Esophagus squamous epithelium (tissue), 5 donors: Measurements from ENCODE around the gene PNLIPRP1. TPM values are rescaled to one million over a fixed set of nuclear protein-coding genes. Genes with fewer than 3 reads are reported as not detected.

ENCODE experiments used
- DNase-seq: peaks from one replicate; lab custom pipeline; 2025; lab: John Stamatoyannopoulos, UW
- H3K27ac ChIP-seq, 4 donors: fragments of 200-600 bp; sonication (generic); one replicate each; pipeline ENCODE4 v1.5.1; 2016 to 2019; ENCODE audit warnings: mild to moderate bottlenecking in 1 of 4
- H3K27me3 ChIP-seq, 4 donors: fragments of 200-600 bp; sonication (generic); 1 replicate in 3 of 4; 2 replicates in 1 of 4; pipeline versions ENCODE4 v1.5.1 to v1.6.0; 2017 to 2021; ENCODE audit warnings: antibody characterized with exemption in 1 of 4
- H3K36me3 ChIP-seq, 3 donors: fragments of 200-600 bp; sonication (generic); one replicate each; pipeline ENCODE4 v1.5.1; 2016 to 2019
- H3K4me1 ChIP-seq, 3 donors: fragments of 200-600 bp; sonication (generic); one replicate each; pipeline ENCODE4 v1.5.1; 2017 to 2019
- H3K4me3 ChIP-seq, 4 donors: fragments of 200-600 bp; sonication (generic); 1 replicate in 3 of 4; 2 replicates in 1 of 4; pipeline ENCODE4 v1.5.1; 2016 to 2019; ENCODE audit warnings: mild to moderate bottlenecking in 2 of 4, moderate library complexity in 1 of 4
- H3K9me3 ChIP-seq, 3 donors: fragments of 200-600 bp; sonication (generic); one replicate each; pipeline ENCODE4 v1.5.1; 2016 to 2019
- POLR2A ChIP-seq, 4 donors: fragments of 450-650 bp; IDR thresholded peaks; one replicate each; pipeline ENCODE4 v1.6.1; 2017; ENCODE audit warnings: antibody characterized with exemption in 4 of 4, mild to moderate bottlenecking in 4 of 4, moderate library complexity in 3 of 4
- WGBS, 2 donors: methylation state at CpG; one replicate each; pipeline ENCODE4 v1.1.5; 2018; 5-methylcytosine and 5-hydroxymethylcytosine counted together
- intact Hi-C: fragments of 100-400 bp; cut with DNase I; formaldehyde crosslinking; loops from one replicate; pipeline ENCODE4 v1.15.0; 2022
- total RNA-seq, 4 donors: library from RNA; depleted of rRNA; stranded (reverse); fragments of >200 nt; gene quantifications; one replicate each; pipeline ENCODE4 v1.1.0, GENCODE V29; 2016
- TF ChIP-seq, protein P1 (sequence below), 6 experiments: fragments of 450-650 bp in 4 of 6; fragments of 200-600 bp in 2 of 6; sonication (generic) in 2 of 6; IDR thresholded peaks; one replicate each; pipeline ENCODE4 v1.5.1; 2016 to 2019; ENCODE audit warnings: antibody characterized with exemption in 6 of 6, mild to moderate bottlenecking in 4 of 6, moderate library complexity in 4 of 6
- donor health status: DM: yes; HTN: yes; CAD: no.

PNLIPRP1 gene
- total RNA-seq, 4 donors from 2014 or later: not detected

DNA sequence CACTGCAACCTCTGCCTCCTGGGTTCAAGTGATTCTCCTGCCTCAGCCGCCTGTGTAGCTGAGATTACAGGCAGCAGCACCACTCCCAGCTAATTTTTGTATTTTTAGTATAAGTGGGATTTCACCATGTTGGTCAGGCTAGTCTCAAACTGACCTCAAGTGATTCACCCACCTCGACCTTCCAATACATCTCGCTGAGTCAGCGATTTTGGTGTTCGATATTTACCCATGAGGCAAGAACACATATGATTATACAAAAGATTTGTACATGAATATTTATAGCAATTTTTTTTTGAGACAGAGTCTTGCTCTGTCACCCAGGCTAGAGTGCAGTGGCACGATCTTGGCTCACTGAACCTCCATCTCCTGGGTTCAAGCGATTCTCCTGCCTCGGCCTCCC, 25.2 kb upstream of the PNLIPRP1 start:
- WGBS, 2 donors: 88 to 93% methylated on average over 8 of the region's 8 CpGs
- DNase-seq: no peak
- H3K4me1 ChIP-seq: no peaks in the 10 kb centered on the region
- intact Hi-C loops: no loop called here
- no peak overlapping the region for H3K4me3 ChIP-seq
- no peak for TF ChIP-seq POLR2A (IDR thresholded peaks at IDR 0.05)
- TF ChIP-seq, protein P1, sequence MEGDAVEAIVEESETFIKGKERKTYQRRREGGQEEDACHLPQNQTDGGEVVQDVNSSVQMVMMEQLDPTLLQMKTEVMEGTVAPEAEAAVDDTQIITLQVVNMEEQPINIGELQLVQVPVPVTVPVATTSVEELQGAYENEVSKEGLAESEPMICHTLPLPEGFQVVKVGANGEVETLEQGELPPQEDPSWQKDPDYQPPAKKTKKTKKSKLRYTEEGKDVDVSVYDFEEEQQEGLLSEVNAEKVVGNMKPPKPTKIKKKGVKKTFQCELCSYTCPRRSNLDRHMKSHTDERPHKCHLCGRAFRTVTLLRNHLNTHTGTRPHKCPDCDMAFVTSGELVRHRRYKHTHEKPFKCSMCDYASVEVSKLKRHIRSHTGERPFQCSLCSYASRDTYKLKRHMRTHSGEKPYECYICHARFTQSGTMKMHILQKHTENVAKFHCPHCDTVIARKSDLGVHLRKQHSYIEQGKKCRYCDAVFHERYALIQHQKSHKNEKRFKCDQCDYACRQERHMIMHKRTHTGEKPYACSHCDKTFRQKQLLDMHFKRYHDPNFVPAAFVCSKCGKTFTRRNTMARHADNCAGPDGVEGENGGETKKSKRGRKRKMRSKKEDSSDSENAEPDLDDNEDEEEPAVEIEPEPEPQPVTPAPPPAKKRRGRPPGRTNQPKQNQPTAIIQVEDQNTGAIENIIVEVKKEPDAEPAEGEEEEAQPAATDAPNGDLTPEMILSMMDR (IDR thresholded peaks at IDR 0.05): no peak
- no peaks in the 10 kb centered on the region for H3K27me3 ChIP-seq
- no peak overlapping the region for H3K27ac ChIP-seq
- H3K9me3 ChIP-seq: no peaks in the 10 kb centered on the region
- no peaks in the 10 kb centered on the region for H3K36me3 ChIP-seq

DNA sequence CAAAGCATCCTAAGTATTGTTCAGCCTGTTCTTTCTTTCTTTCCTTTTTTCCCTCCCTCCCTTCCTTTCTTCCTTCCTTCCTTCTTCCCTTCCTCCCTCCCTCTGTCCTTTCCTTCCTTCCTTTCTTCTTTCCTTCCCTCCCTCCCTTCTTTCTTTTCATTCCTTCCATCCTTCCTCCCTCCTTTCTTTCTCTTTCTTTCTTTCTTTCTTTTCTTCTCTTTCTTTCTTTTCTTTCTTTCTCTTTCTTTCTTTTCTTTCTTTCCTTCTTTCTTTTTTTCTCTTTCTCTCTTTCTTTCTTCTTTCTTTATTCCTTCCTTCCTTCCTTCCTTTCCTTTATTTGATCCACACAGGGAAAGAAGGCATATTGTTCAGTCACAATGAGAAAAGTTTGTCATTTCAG, 23.8 kb upstream of the PNLIPRP1 start:
- no peaks in the 10 kb centered on the region for H3K9me3 ChIP-seq
- no peaks in the 10 kb centered on the region for H3K4me1 ChIP-seq
- H3K27me3 ChIP-seq: no peaks in the 10 kb centered on the region
- TF ChIP-seq, protein P1 (IDR thresholded peaks at IDR 0.05): no peak
- no peak for TF ChIP-seq POLR2A (IDR thresholded peaks at IDR 0.05)
- DNase-seq: no peak
- H3K27ac ChIP-seq: no peak overlapping the region
- H3K36me3 ChIP-seq: no peaks in the 10 kb centered on the region
- intact Hi-C loops: no loop called here
- H3K4me3 ChIP-seq: no peak overlapping the region

DNA sequence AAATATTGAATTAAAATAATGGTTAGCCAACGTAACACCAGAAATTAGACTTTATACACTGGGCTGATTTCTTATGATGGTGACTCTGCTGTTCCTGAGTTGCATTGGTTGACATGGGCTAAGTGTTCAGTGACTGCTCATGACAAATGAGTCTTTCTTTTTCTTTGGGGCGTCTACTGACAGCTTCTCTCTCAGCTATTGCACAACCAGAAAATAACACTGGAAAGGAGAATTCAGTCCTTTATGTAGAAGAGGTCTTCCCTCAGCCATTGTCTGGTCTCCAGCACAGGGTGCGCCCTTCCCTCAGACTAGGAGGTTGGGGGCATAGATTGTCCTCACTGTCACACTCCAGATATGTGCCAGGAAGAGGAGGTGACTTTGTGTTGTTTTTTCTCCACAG, 23.4 kb upstream of the PNLIPRP1 start:
- Histone ChIP-seq H3K36me3 (no peaks in the 10 kb centered on the region), H3K27ac (no peak overlapping the region), H3K4me1 (no peaks in the 10 kb centered on the region), H3K27me3 (no peaks in the 10 kb centered on the region), H3K4me3 (no peak overlapping the region), H3K9me3 (no peaks in the 10 kb centered on the region)
- whole genome bisulfite sequencing, 2 donors: 49 to 68% methylated on average over 2 to 3 of the region's 3 CpGs
- TF ChIP-seq POLR2A (IDR thresholded peaks at IDR 0.05): no peak
- TF ChIP-seq, protein P1 (IDR thresholded peaks at IDR 0.05): no peak
- intact Hi-C loops: no loop called here
- DNase-seq: no peak

DNA sequence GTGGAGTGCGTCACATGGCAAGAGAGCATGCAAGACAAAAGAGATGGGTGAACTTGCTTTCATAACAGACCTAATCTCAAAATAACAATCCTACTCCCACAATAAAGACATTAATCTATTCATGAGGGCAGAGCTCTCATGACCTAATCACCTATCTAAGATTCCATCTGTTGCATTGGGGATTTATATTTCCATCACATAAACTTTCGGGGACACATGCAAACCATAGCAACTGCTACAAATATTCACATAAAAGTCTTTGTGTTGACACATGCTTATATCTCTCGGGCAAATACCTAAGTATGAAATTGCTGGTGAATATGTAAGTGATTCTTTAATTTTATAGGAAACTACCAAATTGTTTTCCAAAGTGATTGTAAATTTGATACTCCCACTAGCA, 16.0 kb upstream of the PNLIPRP1 start:
- Histone ChIP-seq H3K9me3 (no peaks in the 10 kb centered on the region), H3K27ac (no peak overlapping the region), H3K36me3 (no peaks in the 10 kb centered on the region), H3K4me3 (no peak overlapping the region), H3K4me1 (no peaks in the 10 kb centered on the region), H3K27me3 (no peaks in the 10 kb centered on the region)
- whole genome bisulfite sequencing, 2 donors: 71 to 80% methylated on average over 3 of the region's 3 CpGs
- TF ChIP-seq, protein P1 (IDR thresholded peaks at IDR 0.05): no peak
- no peak for TF ChIP-seq POLR2A (IDR thresholded peaks at IDR 0.05)
- intact Hi-C loops: no loop called here
- no peak for DNase-seq

DNA sequence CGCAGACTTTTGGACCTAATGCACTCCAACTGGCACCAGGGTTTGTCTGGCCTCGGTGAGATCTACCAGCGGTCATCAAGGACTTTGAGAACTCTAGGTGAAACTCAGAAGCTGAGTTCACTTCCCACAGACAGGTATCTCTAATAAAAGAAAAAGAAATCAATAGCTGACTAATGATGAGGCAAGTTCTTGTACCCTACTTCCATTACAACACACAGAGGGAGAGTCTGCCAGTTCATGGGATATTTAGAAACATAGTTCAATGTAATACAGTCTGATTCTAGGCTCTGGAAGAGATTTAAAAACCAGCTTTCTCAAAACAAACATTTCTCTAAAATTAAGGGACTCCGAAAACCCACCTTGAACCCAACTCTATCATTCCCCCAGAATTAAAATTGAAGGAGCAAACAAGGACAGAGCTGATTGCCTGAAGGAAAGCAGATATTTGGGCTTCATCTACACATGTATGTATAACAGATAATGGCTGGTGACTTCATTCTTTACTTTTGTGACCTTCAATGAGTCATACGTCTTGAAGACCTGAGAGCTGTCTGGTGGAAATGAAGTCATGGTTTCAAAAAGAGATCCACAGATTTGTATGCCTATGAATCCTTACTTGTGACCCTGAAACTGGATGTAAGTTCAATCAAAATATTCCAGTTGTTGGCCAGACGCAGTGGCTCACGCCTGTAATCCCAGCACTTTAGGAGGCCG, 2.7 kb upstream of the PNLIPRP1 start:
- no peak overlapping the region for H3K27ac ChIP-seq
- no peaks in the 10 kb centered on the region for H3K27me3 ChIP-seq
- intact Hi-C loops: no loop called here
- DNase-seq: no peak
- TF ChIP-seq POLR2A (IDR thresholded peaks at IDR 0.05): no peak
- TF ChIP-seq, protein P1 (IDR thresholded peaks at IDR 0.05): no peak
- H3K36me3 ChIP-seq: no peaks in the 10 kb centered on the region
- H3K4me1 ChIP-seq: no peaks in the 10 kb centered on the region
- WGBS, 2 donors: 79 to 90% methylated on average over 4 to 8 of the region's 8 CpGs
- H3K9me3 ChIP-seq: no peaks in the 10 kb centered on the region
- H3K4me3 ChIP-seq: no peak overlapping the region
